GM19438 (cell line): ENCODE data around the gene EXOC4.
"Not testable (repeated sequence)": the region's sequence is repeated elsewhere in the genome, so short reads cannot be mapped to it uniquely, and the experiment has no call there.

Source experiments
- ATAC-seq: cut with Tn5 transposase; IDR thresholded peaks from one replicate; pipeline ENCODE4 v1.9.1; 2021; ENCODE audit warnings: low read depth; ENCODE audit not compliant: unreplicated experiment

EXOC4 gene

GRCh38 chr7:133983685-133984419, 731.0 kb downstream of the EXOC4 start:
- ATAC-seq: no peak

- no peak for ATAC-seq
Observed at GRCh38 chr7:133985300-133985699, 732.4 kb downstream of the EXOC4 start.

- no peak for ATAC-seq
Observed at GRCh38 chr7:133987582-133987981, 734.7 kb downstream of the EXOC4 start.

- ATAC-seq: no peak
Observed at GRCh38 chr7:133993547-133993946, 740.7 kb downstream of the EXOC4 start.

GRCh38 chr7:133994100-133994499, 741.2 kb downstream of the EXOC4 start:
- ATAC-seq: not testable (repeated sequence)

- ATAC-seq: no peak
Observed at GRCh38 chr7:133997463-133997862, 744.6 kb downstream of the EXOC4 start.

- no peak for ATAC-seq
Observed at GRCh38 chr7:133999178-133999577, 746.3 kb downstream of the EXOC4 start.

- ATAC-seq: no peak
Observed at GRCh38 chr7:134004829-134005505, 752.1 kb downstream of the EXOC4 start.

- ATAC-seq: no peak
Observed at GRCh38 chr7:134009314-134010110, 756.6 kb downstream of the EXOC4 start.

- ATAC-seq: no peak
Observed at GRCh38 chr7:134013249-134013648, 760.4 kb downstream of the EXOC4 start.

GRCh38 chr7:134014935-134015334, 762.1 kb downstream of the EXOC4 start:
- no peak for ATAC-seq

- no peak for ATAC-seq
Observed at GRCh38 chr7:134016223-134016941, 763.5 kb downstream of the EXOC4 start.

- ATAC-seq: no peak
Observed at GRCh38 chr7:134016942-134017303, 764.0 kb downstream of the EXOC4 start.

- ATAC-seq: no peak
Observed at GRCh38 chr7:134018306-134018705, 765.4 kb downstream of the EXOC4 start.

- ATAC-seq: no peak
Observed at GRCh38 chr7:134019251-134019650, 766.4 kb downstream of the EXOC4 start.

GRCh38 chr7:134021836-134022235, 769.0 kb downstream of the EXOC4 start:
- no peak for ATAC-seq

GRCh38 chr7:134022286-134022911, 769.5 kb downstream of the EXOC4 start:
- ATAC-seq: no peak

GRCh38 chr7:134024739-134025138, 771.9 kb downstream of the EXOC4 start:
- no peak for ATAC-seq

- no peak for ATAC-seq
Observed at GRCh38 chr7:134028853-134029252, 776.0 kb downstream of the EXOC4 start.

- ATAC-seq: no peak
Observed at GRCh38 chr7:134029743-134030142, 776.9 kb downstream of the EXOC4 start.
